Measurements from ENCODE around the gene OR4K5. TPM values are rescaled to one million over a fixed set of nuclear protein-coding genes. Genes with fewer than 3 reads are reported as not detected.
"Not testable (repeated sequence)": the region's sequence is repeated elsewhere in the genome, so short reads cannot be mapped to it uniquely, and the experiment has no call there.

OR4K5 gene
- total RNA-seq, 1 experiment from 2014 or later: not detected

DNA sequence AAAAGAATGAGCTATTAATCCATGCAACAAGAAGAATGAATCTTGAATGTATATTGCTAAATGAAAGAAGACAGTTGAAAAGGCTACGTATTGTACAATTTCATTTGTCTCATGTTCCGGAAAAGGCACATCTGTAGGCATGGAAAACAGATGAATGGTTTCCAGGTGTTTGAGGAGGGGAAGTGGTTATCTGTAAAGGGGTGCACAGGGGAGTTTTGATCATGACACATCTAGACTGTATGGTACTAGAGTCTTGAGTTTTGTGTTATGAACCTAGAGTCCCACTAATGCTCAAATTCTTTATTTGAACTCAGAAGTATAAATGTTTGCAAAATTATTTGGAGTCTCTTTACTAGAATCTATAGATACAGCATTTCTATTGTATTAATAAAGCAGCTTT, 49.3 kb downstream of the OR4K5 start:
- not testable (repeated sequence) for H2AFZ ChIP-seq (ENCODE audit: low read length); H3K4me3 ChIP-seq (ENCODE audit: low read length); H3K27ac ChIP-seq (ENCODE audit: low read length)

More for the DNA sequence above, 49.3 kb downstream of the OR4K5 start:
- not testable (repeated sequence) for H3K9me3 ChIP-seq (ENCODE audit: low read length); H3K9me2 ChIP-seq (replicated peaks; ENCODE audit: insufficient read depth, low read length); H4K20me1 ChIP-seq (ENCODE audit: insufficient read depth, low read depth, low read length); H3K36me3 ChIP-seq (ENCODE audit: insufficient read depth, low read length); H3K4me2 ChIP-seq (ENCODE audit: low read depth, low read length, poor library complexity, severe bottlenecking); H3K9ac ChIP-seq (ENCODE audit: low read length); H3K27me3 ChIP-seq (ENCODE audit: low read length); DNase-seq; H3K79me2 ChIP-seq (ENCODE audit: low read length); H3K4me1 ChIP-seq (ENCODE audit: low read length)

Other genes with a start within 250 kb of the OR4K5 start
- not detected in 2 replicates for gene OR11H2, start 206.7 kb upstream of the OR4K5 start, total RNA-seq (2014; rRNA removed; shearing (Covaris generic); ENCODE audit: low replicate concordance)
- gene OR4Q3, start 177.0 kb upstream of the OR4K5 start, total RNA-seq (2014; rRNA removed; shearing (Covaris generic); ENCODE audit: low replicate concordance): not detected in 2 replicates
- gene OR4M1, start 147.1 kb upstream of the OR4K5 start, total RNA-seq (2014; rRNA removed; shearing (Covaris generic); ENCODE audit: low replicate concordance): not detected in 2 replicates
- gene OR4N2, start 116.8 kb upstream of the OR4K5 start, total RNA-seq (2014; rRNA removed; shearing (Covaris generic); ENCODE audit: low replicate concordance): not detected in 2 replicates
- gene OR4K2, start 45.5 kb upstream of the OR4K5 start, total RNA-seq (2014; rRNA removed; shearing (Covaris generic); ENCODE audit: low replicate concordance): not detected in 2 replicates
- gene OR4K1, start 10.3 kb downstream of the OR4K5 start, total RNA-seq (2014; rRNA removed; shearing (Covaris generic); ENCODE audit: low replicate concordance): not detected in 2 replicates
- gene OR4K15, start 55.0 kb downstream of the OR4K5 start, total RNA-seq (2014; rRNA removed; shearing (Covaris generic); ENCODE audit: low replicate concordance): not detected in 2 replicates
- not detected in 2 replicates for gene OR4Q2, start 81.6 kb downstream of the OR4K5 start, total RNA-seq (2014; rRNA removed; shearing (Covaris generic); ENCODE audit: low replicate concordance)
- gene OR4K14, start 98.7 kb downstream of the OR4K5 start, total RNA-seq (2014; rRNA removed; shearing (Covaris generic); ENCODE audit: low replicate concordance): not detected in 2 replicates
- not detected in 2 replicates for gene OR4K13, start 115.4 kb downstream of the OR4K5 start, total RNA-seq (2014; rRNA removed; shearing (Covaris generic); ENCODE audit: low replicate concordance)
- not detected in 2 replicates for gene OR4L1, start 139.4 kb downstream of the OR4K5 start, total RNA-seq (2014; rRNA removed; shearing (Covaris generic); ENCODE audit: low replicate concordance)
- gene OR4K17, start 190.1 kb downstream of the OR4K5 start, total RNA-seq (2014; rRNA removed; shearing (Covaris generic); ENCODE audit: low replicate concordance): not detected in 2 replicates
- not detected in 2 replicates for gene OR4N5, start 218.2 kb downstream of the OR4K5 start, total RNA-seq (2014; rRNA removed; shearing (Covaris generic); ENCODE audit: low replicate concordance)

All from Karpas-422 (cell line).